ENCODE measurements around the gene IZUMO2. TPM values are rescaled to one million over a fixed set of nuclear protein-coding genes. Genes with fewer than 3 reads are reported as not detected.

The IZUMO2 gene
- total RNA-seq, 1 donor from 2014 or later, result not detected

DNA sequence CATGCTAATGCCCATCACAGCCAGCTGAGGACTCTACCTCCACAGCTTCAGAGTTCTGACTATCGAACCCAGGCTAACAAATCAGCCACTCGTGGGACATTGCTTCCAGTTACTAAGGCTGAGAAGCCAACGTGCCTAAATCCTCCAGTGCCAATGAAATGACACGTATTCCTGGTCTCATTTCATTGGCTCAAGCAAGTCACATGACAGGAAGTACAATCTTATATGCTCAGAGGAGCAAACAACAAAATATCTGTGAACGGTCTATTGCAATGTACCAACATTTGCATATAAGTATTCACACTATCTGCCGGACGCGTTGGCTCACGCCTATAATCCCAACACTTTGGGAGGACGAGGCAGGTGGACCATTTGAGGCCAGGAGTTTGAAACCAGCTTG lies 12.8 kb upstream of the IZUMO2 start:
- no peaks in the 10 kb centered on the region for H3K9me3 Mint-ChIP-seq
- H3K4me3 Mint-ChIP-seq, result no peak overlapping the region
- TF ChIP-seq, protein P1, sequence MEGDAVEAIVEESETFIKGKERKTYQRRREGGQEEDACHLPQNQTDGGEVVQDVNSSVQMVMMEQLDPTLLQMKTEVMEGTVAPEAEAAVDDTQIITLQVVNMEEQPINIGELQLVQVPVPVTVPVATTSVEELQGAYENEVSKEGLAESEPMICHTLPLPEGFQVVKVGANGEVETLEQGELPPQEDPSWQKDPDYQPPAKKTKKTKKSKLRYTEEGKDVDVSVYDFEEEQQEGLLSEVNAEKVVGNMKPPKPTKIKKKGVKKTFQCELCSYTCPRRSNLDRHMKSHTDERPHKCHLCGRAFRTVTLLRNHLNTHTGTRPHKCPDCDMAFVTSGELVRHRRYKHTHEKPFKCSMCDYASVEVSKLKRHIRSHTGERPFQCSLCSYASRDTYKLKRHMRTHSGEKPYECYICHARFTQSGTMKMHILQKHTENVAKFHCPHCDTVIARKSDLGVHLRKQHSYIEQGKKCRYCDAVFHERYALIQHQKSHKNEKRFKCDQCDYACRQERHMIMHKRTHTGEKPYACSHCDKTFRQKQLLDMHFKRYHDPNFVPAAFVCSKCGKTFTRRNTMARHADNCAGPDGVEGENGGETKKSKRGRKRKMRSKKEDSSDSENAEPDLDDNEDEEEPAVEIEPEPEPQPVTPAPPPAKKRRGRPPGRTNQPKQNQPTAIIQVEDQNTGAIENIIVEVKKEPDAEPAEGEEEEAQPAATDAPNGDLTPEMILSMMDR (IDR thresholded peaks at IDR 0.05; ENCODE audit: unreplicated experiment), result no peak
- DNase-seq (ENCODE audit: low spot score in 2 of 2, unreplicated experiment in 2 of 2), result no peak
- peaks cover 2% of the 10 kb centered on the region for H3K4me1 Mint-ChIP-seq
- no peaks in the 10 kb centered on the region for H3K36me3 Mint-ChIP-seq
- no peak overlapping the region for H3K27ac Mint-ChIP-seq
- H3K27me3 Mint-ChIP-seq (ENCODE audit: low read depth), result peaks cover 2% of the 10 kb centered on the region

- no peaks in the 10 kb centered on the region for H3K36me3 Mint-ChIP-seq
- peaks cover 2% of the 10 kb centered on the region for H3K27me3 Mint-ChIP-seq (ENCODE audit: low read depth)
- TF ChIP-seq, protein P1 (IDR thresholded peaks at IDR 0.05; ENCODE audit: unreplicated experiment), result no peak
- no peak overlapping the region for H3K27ac Mint-ChIP-seq
- H3K4me3 Mint-ChIP-seq, result no peak overlapping the region
- peaks cover 2% of the 10 kb centered on the region for H3K4me1 Mint-ChIP-seq
- no peaks in the 10 kb centered on the region for H3K9me3 Mint-ChIP-seq
- DNase-seq (ENCODE audit: low spot score in 2 of 2, unreplicated experiment in 2 of 2), result no peak
Measured at GRCh38 chr19:50174100-50174793, 11.2 kb upstream of the IZUMO2 start.

- Mint-ChIP-seq H3K9me3 (no peaks in the 10 kb centered on the region), H3K27ac (peak overlapping the region; percentile 83), H3K4me3 (no peak overlapping the region), H3K36me3 (no peaks in the 10 kb centered on the region), H3K27me3 (ENCODE audit: low read depth) (peaks cover 2% of the 10 kb centered on the region), H3K4me1 (peaks cover 2% of the 10 kb centered on the region)
- TF ChIP-seq, protein P1 (IDR thresholded peaks at IDR 0.05; ENCODE audit: unreplicated experiment), result no peak
- DNase-seq (ENCODE audit: low spot score in 2 of 2, unreplicated experiment in 2 of 2), result no peak
Measured at GRCh38 chr19:50173127-50173526, 10.0 kb upstream of the IZUMO2 start.

DNA sequence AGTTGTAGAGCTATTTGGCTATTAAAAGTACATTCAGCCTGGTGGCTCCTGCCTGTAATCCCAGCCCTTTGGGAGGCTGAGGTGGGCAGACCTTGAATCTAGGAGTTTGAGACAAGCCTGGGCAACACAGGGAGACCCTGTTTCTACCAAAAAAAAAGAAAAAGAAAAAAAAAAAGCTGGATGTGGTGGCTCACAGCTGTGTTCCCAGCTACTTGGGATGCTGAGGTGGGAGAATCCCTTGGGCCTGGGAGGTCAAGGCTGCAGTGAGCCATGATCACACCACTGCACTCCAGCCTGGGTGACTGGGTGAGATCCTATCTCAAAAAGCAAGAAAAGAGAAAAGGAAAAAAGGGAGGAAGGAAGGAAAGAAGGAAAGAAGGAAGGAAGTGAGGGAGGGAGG lies 9.6 kb upstream of the IZUMO2 start:
- Mint-ChIP-seq H3K36me3 (no peaks in the 10 kb centered on the region), H3K27ac (peak overlapping the region; percentile 67), H3K9me3 (no peaks in the 10 kb centered on the region), H3K4me1 (peaks cover 2% of the 10 kb centered on the region), H3K4me3 (no peak overlapping the region), H3K27me3 (ENCODE audit: low read depth) (peaks cover 2% of the 10 kb centered on the region)
- no peak for DNase-seq (ENCODE audit: low spot score in 2 of 2, unreplicated experiment in 2 of 2)
- TF ChIP-seq, protein P1 (IDR thresholded peaks at IDR 0.05; ENCODE audit: unreplicated experiment), result no peak

- Mint-ChIP-seq H3K36me3 (no peaks in the 10 kb centered on the region), H3K9me3 (no peaks in the 10 kb centered on the region), H3K4me1 (peaks cover 7% of the 10 kb centered on the region), H3K27ac (no peak overlapping the region), H3K4me3 (no peak overlapping the region), H3K27me3 (ENCODE audit: low read depth) (peaks cover 2% of the 10 kb centered on the region)
- no peak for DNase-seq (ENCODE audit: low spot score in 2 of 2, unreplicated experiment in 2 of 2)
- TF ChIP-seq, protein P1 (IDR thresholded peaks at IDR 0.05; ENCODE audit: unreplicated experiment), result no peak
Measured at GRCh38 chr19:50171752-50172151, 8.7 kb upstream of the IZUMO2 start.

All from mesothelial cell of epicardium (in vitro differentiated cells).